K562 (cell line): ENCODE data around the gene ATP5F1D. TPM values are rescaled to one million over a fixed set of nuclear protein-coding genes. Genes with fewer than 3 reads are reported as not detected.
A peak's percentile ranks its signal among the peaks of the same experiment; 100 is the strongest.

Experiments
- ATAC-seq: fragments of 200-7000 bp; cut with Tn5 transposase; 3 replicates; pipeline ENCODE4 v1.9.1; 2020; ENCODE audit warnings: moderate library complexity
- BruUV-seq: library from RNA; stranded (reverse); fragments of 400-500 nt; replicated peaks from 2 replicates; lab custom pipeline; 2021; lab: Mats Ljungman, UMichigan
- CTCF ChIA-PET: fragments of 300-600 bp; formaldehyde crosslinking; extraction: SDS; loops from one replicate; lab custom pipeline; 2021; ENCODE audit warnings: low intra/inter-chr PET ratio; lab: Yijun Ruan, JAX
- POLR2A ChIA-PET: fragments of 300-600, 350-650 bp; sonication (Branson Sonifier 250); formaldehyde crosslinking; extraction: SDS; loops from one replicate; lab custom pipeline; 2021; ENCODE audit warnings: antibody characterized with exemption, inconsistent platforms; lab: Yijun Ruan, JAX
- DNase-seq, 4 experiments: peaks; one replicate each; pipeline versions ENCODE4 v3.0.0 to v3.0.0-alpha.2; 2011 to 2018; ENCODE audit warnings: low spot score in 3 of 4, mixed read lengths in 3 of 4; ENCODE audit errors: extremely low read depth in 1 of 4
- FAIRE-seq: peaks from 2 replicates; lab custom pipeline; 2011; peaks lifted over from hg19 to GRCh38; lab: Jason Lieb, UNC
- H2AFZ ChIP-seq: 2 replicates; pipeline ENCODE4 v1.6.0; 2011; ENCODE audit warnings: low read depth, low read length, control low read depth, inconsistent platforms
- H3K27ac ChIP-seq: fragments of 200-600 bp; 3 replicates; pipeline ENCODE4 v1.8.0; 2011; ENCODE audit warnings: low read depth, mild to moderate bottlenecking, control low read depth, inconsistent platforms, low read length, moderate library complexity, mixed read lengths; ENCODE audit errors: extremely low read depth
- H3K27me3 ChIP-seq, 2 experiments: fragments of 300-600 bp in 1 of 2; 2 replicates in 1 of 2; 3 replicates in 1 of 2; pipeline versions ENCODE4 v1.6.0 to v1.8.0; 2011; ENCODE audit warnings: inconsistent platforms in 2 of 2, low read length in 2 of 2, mild to moderate bottlenecking in 1 of 2, mixed read lengths in 1 of 2, moderate library complexity in 1 of 2; ENCODE audit not compliant: control insufficient read depth in 2 of 2, insufficient read depth in 2 of 2
- H3K36me3 ChIP-seq: fragments of 300-600 bp; 3 replicates; pipeline ENCODE4 v1.8.0; 2011; ENCODE audit warnings: mild to moderate bottlenecking, low read length, inconsistent platforms; ENCODE audit not compliant: control insufficient read depth, insufficient read depth
- H3K4me1 ChIP-seq, 2 experiments: fragments of 200-600 bp in 1 of 2; replicated peaks in 1 of 2; 2 replicates in 1 of 2; 3 replicates in 1 of 2; pipeline versions ENCODE4 v1.5.1 to v1.8.0; 2011; ENCODE audit warnings: inconsistent platforms in 2 of 2, low read length in 2 of 2, mild to moderate bottlenecking in 1 of 2, mixed read lengths in 1 of 2, moderate library complexity in 1 of 2; ENCODE audit not compliant: control insufficient read depth in 2 of 2, insufficient read depth in 2 of 2
- H3K4me2 ChIP-seq: 2 replicates; pipeline ENCODE4 v1.6.1; 2011; ENCODE audit warnings: low read length, control low read depth, inconsistent platforms, mixed read lengths; ENCODE audit not compliant: insufficient read depth
- H3K4me3 ChIP-seq: fragments of 200-600 bp; sonication (generic), shearing (Covaris generic); 2 replicates; pipeline ENCODE4 v1.5.1; 2016; ENCODE audit warnings: control low read depth, inconsistent platforms
- H3K79me2 ChIP-seq: fragments of 200-600 bp; 3 replicates; pipeline ENCODE4 v1.8.0; 2011; ENCODE audit warnings: low read length, inconsistent platforms; ENCODE audit not compliant: control insufficient read depth, insufficient read depth
- H3K9ac ChIP-seq, 2 experiments: 2 replicates each; pipeline versions ENCODE4 v1.6.0 to v1.6.1; 2011; ENCODE audit warnings: low read depth in 2 of 2, low read length in 2 of 2, control low read depth in 1 of 2, inconsistent platforms in 1 of 2, mild to moderate bottlenecking in 1 of 2, mixed read lengths in 1 of 2; ENCODE audit not compliant: insufficient read depth in 1 of 2
- H3K9me1 ChIP-seq: one replicate; pipeline ENCODE4 v1.6.0; 2011; ENCODE audit warnings: inconsistent platforms, mild to moderate bottlenecking, low read length, moderate library complexity; ENCODE audit not compliant: control insufficient read depth, insufficient read depth
- H3K9me3 ChIP-seq: replicated peaks from 2 replicates; pipeline ENCODE4 v1.5.1; 2011; ENCODE audit warnings: low read depth, low read length, inconsistent platforms; ENCODE audit not compliant: control insufficient read depth, insufficient read depth
- H4K20me1 ChIP-seq: replicated peaks from 2 replicates; pipeline ENCODE4 v1.6.1; 2011; ENCODE audit warnings: low read length, inconsistent platforms, mixed read lengths; ENCODE audit not compliant: control insufficient read depth, insufficient read depth
- CSDE1 ChIP-seq, 2 experiments: fragments of 450-650 bp; IDR thresholded peaks; 2 replicates each; pipeline ENCODE4 v1.6.1; 2016; ENCODE audit warnings: mild to moderate bottlenecking in 1 of 2
- EWSR1 ChIP-seq: fragments of 450-650 bp; IDR thresholded peaks from 2 replicates; pipeline ENCODE4 v1.6.1; 2018; ENCODE audit warnings: borderline replicate concordance, mild to moderate bottlenecking, low read depth, moderate library complexity; ENCODE audit not compliant: partially characterized antibody
- HLTF ChIP-seq: fragments of 450-650 bp; IDR thresholded peaks from 2 replicates; pipeline ENCODE4 v1.6.1; 2016
- IFI16 ChIP-seq: fragments of 250-450 bp; sonication (Bioruptor Pico); IDR thresholded peaks from 2 replicates; pipeline ENCODE4 v2.1.2; 2022; ENCODE audit warnings: mild to moderate bottlenecking, inconsistent platforms
- KLF6 ChIP-seq: fragments of 250-450 bp; sonication (Bioruptor Pico); IDR thresholded peaks from 2 replicates; pipeline ENCODE4 v1.4.0; 2020; ENCODE audit warnings: mild to moderate bottlenecking, moderate library complexity, borderline replicate concordance
- MBD1 ChIP-seq: fragments of 250-450 bp; sonication (Bioruptor Pico); IDR thresholded peaks from 2 replicates; pipeline ENCODE4 v1.8.0; 2022; ENCODE audit warnings: inconsistent platforms
- MEF2D ChIP-seq: conservative IDR thresholded peaks from 2 replicates; pipeline ENCODE4 v1.6.1; 2016; ENCODE audit warnings: low read depth, missing genetic modification characterization, missing compliant biosample characterization
- MEIS2 ChIP-seq: fragments of 450-650 bp; IDR thresholded peaks from 2 replicates; pipeline ENCODE4 v1.6.1; 2014; ENCODE audit warnings: mild to moderate bottlenecking; ENCODE audit not compliant: partially characterized antibody
- NCOR1 ChIP-seq: fragments of 450-650 bp; IDR thresholded peaks from 2 replicates; pipeline ENCODE4 v1.6.1; 2016; ENCODE audit warnings: mild to moderate bottlenecking, moderate library complexity
- NFRKB ChIP-seq: fragments of 450-650 bp; IDR thresholded peaks from 2 replicates; pipeline ENCODE4 v1.6.1; 2016; ENCODE audit warnings: low read depth
- TEAD2 ChIP-seq: fragments of 450-650 bp; IDR thresholded peaks from 2 replicates; pipeline ENCODE4 v1.6.1; 2016; ENCODE audit warnings: missing genetic modification characterization, control low read depth, missing compliant biosample characterization
- TFE3 ChIP-seq: fragments of 450-650 bp; formaldehyde crosslinking; IDR thresholded peaks from 2 replicates; pipeline ENCODE4 v1.4.0; 2020; ENCODE audit warnings: mild to moderate bottlenecking, mixed read lengths
- ZBTB49 ChIP-seq: sonication (generic); formaldehyde crosslinking; IDR thresholded peaks from 2 replicates; pipeline ENCODE4 v1.8.0; 2022; ENCODE audit warnings: missing genetic modification reagents, mild to moderate bottlenecking, borderline replicate concordance
- ZNF512 ChIP-seq: IDR thresholded peaks from 2 replicates; pipeline ENCODE4 v1.6.1; 2016; ENCODE audit warnings: missing genetic modification characterization, missing compliant biosample characterization
- ZNF583 ChIP-seq: fragments of 250-450 bp; sonication (Bioruptor Pico); IDR thresholded peaks from 2 replicates; pipeline ENCODE4 v1.4.0; 2020
- ZNF764 ChIP-seq: fragments of 250-450 bp; sonication (Bioruptor Pico); IDR thresholded peaks from 2 replicates; pipeline ENCODE4 v1.4.0; 2020; ENCODE audit warnings: low read depth, mild to moderate bottlenecking, moderate library complexity
- WGBS: fragments of 100-300 bp; shearing (Covaris generic); methylation state at CpG from one replicate; pipeline ENCODE4 v1.1.6; 2016; ENCODE audit warnings: low coverage, mixed read lengths; ENCODE audit not compliant: insufficient coverage; ENCODE audit errors: missing lambda C conversion rate; 5-methylcytosine and 5-hydroxymethylcytosine counted together
- in situ Hi-C: fragments of 300-500 bp; cut with MboI; formaldehyde crosslinking; loops from 4 replicates; pipeline ENCODE4 v1.15.0; 2018; ENCODE audit warnings: inconsistent platforms, mixed read lengths
- intact Hi-C: fragments of 100-400 bp; cut with micrococcal nuclease; formaldehyde crosslinking; loops from 2 replicates; pipeline ENCODE4 v1.14.2; 2022
- polyA plus RNA-seq, 8 experiments: library from polyadenylated mRNA; depleted of rRNA in 4 of 8; stranded (reverse) in 5 of 8; unstranded in 3 of 8; fragments of >200 nt; fragmentation: Nextera tagmentation in 2 of 8; fragmentation: Illumina TruSeq in 1 of 8; extraction: Ambion mirVana in 2 of 8; extraction: Trizol in 1 of 8; gene quantifications; 2 replicates each; pipeline versions ENCODE4 v1.2.1 to v1.2.3, GENCODE V29; 2011 to 2014; ENCODE audit warnings: inconsistent platforms in 1 of 8, missing spikeins in 1 of 8
- total RNA-seq, 7 experiments: library from RNA; depleted of rRNA in 6 of 7; stranded (reverse); fragments of >200 nt in 6 of 7; fragmentation: Illumina TruSeq in 2 of 7; extraction: Trizol in 2 of 7; gene quantifications; 2 replicates each; pipeline versions ENCODE4 v1.2.1 to v1.2.3, GENCODE V29; 2011 to 2021; ENCODE audit warnings: low replicate concordance in 1 of 7

Gene ATP5F1D
- total and polyA plus RNA-seq, 9 of the 15 experiments (the other 6 are each of a cell fraction or from before 2014, with no cell fraction given): 3.9 to 409 (median 36.8) TPM

- Histone ChIP-seq H3K4me3 (peak overlapping the region; percentile 68), H4K20me1 (peaks cover 28% of the 10 kb centered on the region), H3K27ac (peak overlapping the region; percentile 92), H3K9ac (peak overlapping the region; percentile 90 to 92), H3K4me1 (peaks cover 57 to 92% of the 10 kb centered on the region in 2 experiments), H2AFZ (0 out of 2 replicates have a peak overlapping the region, but pooled peaks have one; percentile 29), H3K9me3 (no peaks in the 10 kb centered on the region), H3K36me3 (peaks cover 82% of the 10 kb centered on the region), H3K27me3 (no peaks in the 10 kb centered on the region), H3K9me1 (no peaks in the 10 kb centered on the region), H3K79me2 (peaks cover 71% of the 10 kb centered on the region), H3K4me2 (peak overlapping the region; percentile 93)
- FAIRE-seq (peak; percentile 26), ATAC-seq (peak; percentile 49), DNase-seq (peak in 3 of 4 experiments; percentile 48 to 72 (median 58))
- in situ Hi-C loops (loop anchor here (5.0 kb wide), 1 partner anchor 107 kb away; the partner anchor contains the start of gene NDUFS7), intact Hi-C loops (loop anchor here (10.0 kb wide), 1 partner anchor 170 kb away; no protein-coding TSS in a partner anchor)
- POLR2A ChIA-PET: interaction anchor here (0.6 to 1.4 kb wide), 9 partner anchors 8 to 217 kb away, joined by 3 to 9 read pairs (median 3); no protein-coding TSS in a partner anchor
- CTCF ChIA-PET: interaction anchor here (0.6 kb wide), 1 partner anchor 96 kb away, joined by 3 read pairs; no protein-coding TSS in a partner anchor
- BruUV-seq: no TSS peak
- 1% methylated on average over 43 of the region's 44 CpGs for WGBS
- TF ChIP-seq KLF6 (CRISPR knock-in tag) (no peak), EWSR1 (no peak), HLTF (0 out of 2 replicates have a peak, but pooled peaks have one; percentile 30), MEIS2 (no peak), ZBTB49 (CRISPR knock-in tag) (0 out of 2 replicates have a peak, but pooled peaks have one; percentile 31), IFI16 (CRISPR knock-in tag) (no peak), TEAD2 (no peak), ZNF583 (no peak), CSDE1 (IDR thresholded peaks at IDR 0.05) (no peak), NCOR1 (no peak), MBD1 (no peak), TFE3 (no peak), ZNF764 (peak; percentile 60), MEF2D (tag) (no peak), NFRKB (no peak), ZNF512 (no peak)
Observed at GRCh38 chr19:1274852-1275259, 33.3 kb downstream of the ATP5F1D start.
